IMR-90 (cell line): ENCODE measurements around the gene ITM2C. TPM values are rescaled to one million over a fixed set of nuclear protein-coding genes. Genes with fewer than 3 reads are reported as not detected.

Source experiments
- ATAC-seq: fragments of 200-7000 bp; cut with Tn5 transposase; 2 replicates; pipeline ENCODE4 v1.9.1; 2020; ENCODE audit warnings: low read depth, mild to moderate bottlenecking, moderate library complexity
- BruUV-seq: library from RNA; stranded (reverse); fragments of 400-500 nt; replicated peaks from 2 replicates; lab custom pipeline; 2021; lab: Mats Ljungman, UMichigan
- CTCF ChIA-PET: fragments of 300-600 bp; formaldehyde crosslinking; extraction: SDS; loops from one replicate; lab custom pipeline; 2021; ENCODE audit warnings: antibody characterized with exemption; lab: Yijun Ruan, JAX
- POLR2A ChIA-PET: fragments of 300-600 bp; sonication (Branson Sonifier 250); formaldehyde crosslinking; loops from one replicate; lab custom pipeline; 2022; ENCODE audit warnings: antibody characterized with exemption; ENCODE audit not compliant: unreplicated experiment; lab: Charles Lee
- DNase-seq: peaks from one replicate; pipeline ENCODE4 v3.0.0; 2013
- H2AFZ ChIP-seq: replicated peaks from 2 replicates; pipeline ENCODE3; 2013; ENCODE audit warnings: low read length, mild to moderate bottlenecking; ENCODE audit not compliant: poor library complexity
- H2AK5ac ChIP-seq: 2 replicates; pipeline ENCODE4 v1.6.1; 2013; ENCODE audit warnings: low read depth, low read length, inconsistent platforms
- H2AK9ac ChIP-seq: replicated peaks from 2 replicates; pipeline ENCODE3; 2013; ENCODE audit warnings: mild to moderate bottlenecking, low read depth, low read length, moderate library complexity; ENCODE audit not compliant: poor library complexity
- H2BK120ac ChIP-seq: 2 replicates; pipeline ENCODE4 v1.6.1; 2013; ENCODE audit warnings: low read depth, low read length, inconsistent platforms
- H2BK15ac ChIP-seq: 3 replicates; pipeline ENCODE4 v1.6.1; 2013; ENCODE audit warnings: low read depth, low read length, inconsistent platforms
- H2BK20ac ChIP-seq: 2 replicates; pipeline ENCODE4 v1.6.1; 2013; ENCODE audit warnings: low read depth, mild to moderate bottlenecking, inconsistent platforms, low read length, moderate library complexity
- H2BK5ac ChIP-seq: 2 replicates; pipeline ENCODE4 v1.6.1; 2013; ENCODE audit warnings: mild to moderate bottlenecking, low read depth, low read length, inconsistent platforms; ENCODE audit not compliant: poor library complexity, severe bottlenecking
- H3K14ac ChIP-seq: replicated peaks from 2 replicates; pipeline ENCODE4 v1.6.1; 2013; ENCODE audit warnings: low read depth, low read length, inconsistent platforms
- H3K18ac ChIP-seq: 2 replicates; pipeline ENCODE4 v1.6.1; 2013; ENCODE audit warnings: low read depth, low read length, control low read depth
- H3K23ac ChIP-seq: 2 replicates; pipeline ENCODE4 v1.6.1; 2013; ENCODE audit warnings: low read depth, low read length, inconsistent platforms
- H3K27ac ChIP-seq: 2 replicates; pipeline ENCODE4 v1.5.1; 2013; ENCODE audit warnings: mild to moderate bottlenecking, control low read depth, low read length; ENCODE audit not compliant: insufficient read depth
- H3K27me3 ChIP-seq: 2 replicates; pipeline ENCODE4 v1.6.1; 2013; ENCODE audit warnings: low read length; ENCODE audit not compliant: control insufficient read depth, insufficient read depth
- H3K36me3 ChIP-seq: 2 replicates; pipeline ENCODE4 v1.6.1; 2013; ENCODE audit warnings: low read length, mixed read lengths; ENCODE audit not compliant: control insufficient read depth, insufficient read depth
- H3K4ac ChIP-seq: 2 replicates; pipeline ENCODE4 v1.6.1; 2013; ENCODE audit warnings: low read depth, low read length, inconsistent platforms
- H3K4me1 ChIP-seq: 2 replicates; pipeline ENCODE4 v1.6.1; 2013; ENCODE audit warnings: low read length, mixed read lengths; ENCODE audit not compliant: control insufficient read depth, insufficient read depth
- H3K4me2 ChIP-seq: 2 replicates; pipeline ENCODE4 v1.6.1; 2013; ENCODE audit warnings: low read depth, mild to moderate bottlenecking, control low read depth, low read length, moderate library complexity
- H3K4me3 ChIP-seq: 2 replicates; pipeline ENCODE4 v1.5.1; 2013; ENCODE audit warnings: low read depth, mild to moderate bottlenecking, control low read depth, low read length, moderate library complexity; ENCODE audit not compliant: insufficient read depth
- H3K56ac ChIP-seq: 2 replicates; pipeline ENCODE4 v1.6.1; 2013; ENCODE audit warnings: low read length, inconsistent platforms; ENCODE audit not compliant: insufficient read depth; ENCODE audit errors: extremely low read depth
- H3K79me1 ChIP-seq, 2 experiments: 2 replicates each; pipeline ENCODE4 v1.6.1; 2013; ENCODE audit warnings: low read length in 2 of 2, inconsistent platforms in 1 of 2, low read depth in 1 of 2
- H3K9ac ChIP-seq: 2 replicates; pipeline ENCODE4 v1.6.1; 2013; ENCODE audit warnings: low read depth, low read length, control low read depth
- H3K9me1 ChIP-seq: 2 replicates; pipeline ENCODE4 v1.6.1; 2013; ENCODE audit warnings: low read length, inconsistent platforms; ENCODE audit not compliant: insufficient read depth
- H3K9me3 ChIP-seq: 2 replicates; pipeline ENCODE4 v1.6.1; 2013; ENCODE audit warnings: low read length; ENCODE audit not compliant: control insufficient read depth, insufficient read depth
- H4K20me1 ChIP-seq: 2 replicates; pipeline ENCODE4 v1.6.1; 2013; ENCODE audit warnings: low read length, inconsistent platforms; ENCODE audit not compliant: insufficient read depth
- H4K5ac ChIP-seq: 2 replicates; pipeline ENCODE4 v1.6.1; 2013; ENCODE audit warnings: mild to moderate bottlenecking, low read depth, low read length, control low read depth
- H4K8ac ChIP-seq, 2 experiments: 2 replicates each; pipeline ENCODE4 v1.6.1; 2013; ENCODE audit warnings: low read depth in 2 of 2, low read length in 2 of 2, control low read depth in 1 of 2, inconsistent platforms in 1 of 2
- H4K91ac ChIP-seq: 2 replicates; pipeline ENCODE4 v1.6.1; 2013; ENCODE audit warnings: low read depth, low read length, inconsistent platforms; ENCODE audit not compliant: insufficient read depth
- FOS ChIP-seq: fragments of 150-350 bp; IDR thresholded peaks from 2 replicates; pipeline ENCODE4 v1.6.1; 2016; ENCODE audit warnings: low read depth, low read length
- MXI1 ChIP-seq: IDR thresholded peaks from 2 replicates; pipeline ENCODE4 v1.6.1; 2012; ENCODE audit warnings: low read depth, mild to moderate bottlenecking, low read length, moderate library complexity, borderline replicate concordance
- NFE2L2 ChIP-seq: fragments of 150-350 bp; IDR thresholded peaks from 2 replicates; pipeline ENCODE4 v1.6.1; 2016; ENCODE audit warnings: low read depth, mild to moderate bottlenecking, low read length
- RCOR1 ChIP-seq: IDR thresholded peaks from 2 replicates; pipeline ENCODE4 v1.6.1; 2012; ENCODE audit warnings: mild to moderate bottlenecking, low read length, improper control_type of control experiment; ENCODE audit not compliant: insufficient replicate concordance
- SMC3 ChIP-seq: fragments of 150-350 bp; IDR thresholded peaks from 2 replicates; pipeline ENCODE4 v1.6.1; 2016; ENCODE audit warnings: low read depth, mild to moderate bottlenecking, antibody characterized with exemption, low read length, moderate library complexity
- WGBS, 2 experiments: methylation state at CpG; one replicate each; pipeline versions ENCODE4 v1.1.5 to v1.1.7; 2013; ENCODE audit warnings: missing lambda C conversion rate in 2 of 2; ENCODE audit not compliant: insufficient read length in 1 of 2; ENCODE audit errors: extremely low coverage in 2 of 2; 5-methylcytosine and 5-hydroxymethylcytosine counted together
- dilution Hi-C: fragments of 300-500 bp; cut with HindIII; formaldehyde crosslinking; loops from one replicate; pipeline ENCODE4 v1.14.3; 2018; ENCODE audit warnings: low sequenced_read_pairs; ENCODE audit not compliant: unreplicated experiment
- in situ Hi-C: fragments of 300-500 bp; cut with MboI; formaldehyde crosslinking; loops from 3 replicates; pipeline ENCODE4 v1.14.3; 2019; ENCODE audit warnings: low sequenced_read_pairs, inconsistent platforms, mixed read lengths
- intact Hi-C: fragments of 100-400 bp; cut with micrococcal nuclease; formaldehyde crosslinking; loops from 2 replicates; pipeline ENCODE4 v1.10.0; 2022
- polyA plus RNA-seq, 3 experiments: library from polyadenylated mRNA; depleted of rRNA; stranded (reverse); fragments of >200 nt; gene quantifications; 2 replicates each; pipeline ENCODE4 v1.2.3, GENCODE V29; 2012; ENCODE audit warnings: low replicate concordance in 1 of 3
- total RNA-seq: library from RNA; depleted of rRNA; stranded (reverse); fragments of >200 nt; gene quantifications from 2 replicates; pipeline ENCODE4 v1.2.3, GENCODE V29; 2012
- TF ChIP-seq, protein P1 (sequence below): fragments of 150-350 bp; IDR thresholded peaks from 2 replicates; pipeline ENCODE4 v1.6.1; 2016; ENCODE audit warnings: low read depth, mild to moderate bottlenecking, low read length, moderate library complexity, borderline replicate concordance
- TF ChIP-seq, protein P2 (sequence below): conservative IDR thresholded peaks from 2 replicates; pipeline ENCODE4 v1.5.1; 2012; ENCODE audit warnings: mild to moderate bottlenecking, low read depth, low read length, improper control_type of control experiment

ITM2C gene
- total and polyA plus RNA-seq, 2 of the 4 experiments (the other 2 are of a cell fraction), result 46.8 to 274 TPM

DNA sequence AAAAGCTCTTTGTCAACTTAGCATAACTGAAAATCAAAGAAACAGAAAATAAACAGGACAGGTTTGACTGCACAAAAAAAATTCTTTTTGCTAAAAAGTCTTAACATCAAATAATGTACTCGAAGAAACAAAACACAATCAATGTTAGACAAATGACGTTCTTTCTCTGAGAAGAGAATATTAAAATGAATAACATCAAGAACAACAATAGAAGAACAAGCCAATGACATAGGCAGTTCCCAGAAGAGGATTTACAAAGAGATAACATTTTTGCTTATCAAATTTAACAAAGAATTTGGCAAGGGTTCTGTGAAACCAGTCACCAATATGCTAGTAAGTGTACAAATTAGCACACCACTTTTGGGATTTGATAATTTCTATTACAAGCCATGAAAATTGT lies 54.5 kb downstream of the ITM2C start:
- no peaks in the 10 kb centered on the region for H4K20me1 ChIP-seq
- no peaks in the 10 kb centered on the region for H3K4me1 ChIP-seq
- no peak overlapping the region for H3K14ac ChIP-seq
- no peak for DNase-seq
- no peak overlapping the region for H2AK9ac ChIP-seq
- BruUV-seq, result no TSS peak
- peaks cover 35% of the 10 kb centered on the region for H3K27me3 ChIP-seq
- no peak overlapping the region for H4K5ac ChIP-seq
- no peak overlapping the region for H3K4ac ChIP-seq
- TF ChIP-seq MXI1 (no peak), RCOR1 (no peak), FOS (no peak), SMC3 (no peak), NFE2L2 (no peak)
- TF ChIP-seq, protein P1, sequence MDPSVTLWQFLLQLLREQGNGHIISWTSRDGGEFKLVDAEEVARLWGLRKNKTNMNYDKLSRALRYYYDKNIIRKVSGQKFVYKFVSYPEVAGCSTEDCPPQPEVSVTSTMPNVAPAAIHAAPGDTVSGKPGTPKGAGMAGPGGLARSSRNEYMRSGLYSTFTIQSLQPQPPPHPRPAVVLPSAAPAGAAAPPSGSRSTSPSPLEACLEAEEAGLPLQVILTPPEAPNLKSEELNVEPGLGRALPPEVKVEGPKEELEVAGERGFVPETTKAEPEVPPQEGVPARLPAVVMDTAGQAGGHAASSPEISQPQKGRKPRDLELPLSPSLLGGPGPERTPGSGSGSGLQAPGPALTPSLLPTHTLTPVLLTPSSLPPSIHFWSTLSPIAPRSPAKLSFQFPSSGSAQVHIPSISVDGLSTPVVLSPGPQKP, result no peak
- TF ChIP-seq, protein P2, sequence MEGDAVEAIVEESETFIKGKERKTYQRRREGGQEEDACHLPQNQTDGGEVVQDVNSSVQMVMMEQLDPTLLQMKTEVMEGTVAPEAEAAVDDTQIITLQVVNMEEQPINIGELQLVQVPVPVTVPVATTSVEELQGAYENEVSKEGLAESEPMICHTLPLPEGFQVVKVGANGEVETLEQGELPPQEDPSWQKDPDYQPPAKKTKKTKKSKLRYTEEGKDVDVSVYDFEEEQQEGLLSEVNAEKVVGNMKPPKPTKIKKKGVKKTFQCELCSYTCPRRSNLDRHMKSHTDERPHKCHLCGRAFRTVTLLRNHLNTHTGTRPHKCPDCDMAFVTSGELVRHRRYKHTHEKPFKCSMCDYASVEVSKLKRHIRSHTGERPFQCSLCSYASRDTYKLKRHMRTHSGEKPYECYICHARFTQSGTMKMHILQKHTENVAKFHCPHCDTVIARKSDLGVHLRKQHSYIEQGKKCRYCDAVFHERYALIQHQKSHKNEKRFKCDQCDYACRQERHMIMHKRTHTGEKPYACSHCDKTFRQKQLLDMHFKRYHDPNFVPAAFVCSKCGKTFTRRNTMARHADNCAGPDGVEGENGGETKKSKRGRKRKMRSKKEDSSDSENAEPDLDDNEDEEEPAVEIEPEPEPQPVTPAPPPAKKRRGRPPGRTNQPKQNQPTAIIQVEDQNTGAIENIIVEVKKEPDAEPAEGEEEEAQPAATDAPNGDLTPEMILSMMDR, result no peak
- no peak overlapping the region for H2BK15ac ChIP-seq
- H3K27ac ChIP-seq, result no peak overlapping the region
- H3K56ac ChIP-seq, result no peak overlapping the region
- H2BK120ac ChIP-seq, result no peak overlapping the region
- dilution Hi-C loops (no loop called here), intact Hi-C loops (no loop called here), in situ Hi-C loops (no loop called here)
- H4K8ac ChIP-seq, result no peak overlapping the region
- H3K9me3 ChIP-seq, result no peaks in the 10 kb centered on the region
- no peak overlapping the region for H2AFZ ChIP-seq
- no peak overlapping the region for H2BK20ac ChIP-seq
- POLR2A ChIA-PET, result no interaction called here
- no peak overlapping the region for H3K23ac ChIP-seq
- no peaks in the 10 kb centered on the region for H3K79me1 ChIP-seq
- H3K4me3 ChIP-seq, result no peak overlapping the region
- H3K4me2 ChIP-seq, result no peak overlapping the region
- H2AK5ac ChIP-seq, result no peak overlapping the region
- H3K18ac ChIP-seq, result no peak overlapping the region
- H3K9me1 ChIP-seq, result no peaks in the 10 kb centered on the region
- CTCF ChIA-PET, result no interaction called here
- ATAC-seq, result no peak
- H3K9ac ChIP-seq, result no peak overlapping the region
- H4K91ac ChIP-seq, result no peak overlapping the region
- H3K36me3 ChIP-seq, result no peaks in the 10 kb centered on the region
- WGBS, 2 experiments, result no CpG with 5 or more reads among the region's 2 CpGs
- H2BK5ac ChIP-seq, result no peak overlapping the region
